ENCODE data around the gene VASN. TPM values are rescaled to one million over a fixed set of nuclear protein-coding genes. Genes with fewer than 3 reads are reported as not detected.

VASN gene
- total RNA-seq, 2 experiments from 2014 or later, result not detected

DNA sequence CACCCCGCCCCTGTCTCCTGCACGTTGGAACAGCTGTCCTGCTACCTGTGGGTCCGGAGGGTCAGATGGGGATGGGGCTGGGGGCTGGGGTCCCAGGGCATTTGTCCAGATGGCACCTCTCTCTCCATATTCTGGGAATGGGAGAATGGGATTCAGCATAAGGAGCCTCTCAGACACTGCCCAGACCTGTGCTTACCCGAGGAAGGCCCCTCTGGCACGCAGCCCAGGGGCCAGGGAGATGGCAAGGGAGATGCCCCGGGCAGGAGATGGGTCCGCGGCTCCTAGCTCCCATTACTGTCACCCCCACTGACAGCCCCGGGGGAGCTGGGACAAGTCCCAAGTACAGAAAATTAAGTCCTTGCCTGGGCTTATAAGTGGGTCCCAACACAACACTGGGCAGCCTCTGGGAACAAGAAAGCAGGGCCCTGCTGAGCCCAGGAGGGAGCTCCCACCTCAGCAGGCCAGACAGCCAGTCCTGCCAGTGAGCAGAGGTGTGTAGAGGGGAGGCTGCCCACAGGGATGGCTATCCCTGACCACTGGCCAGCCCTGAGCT lies 1.8 kb downstream of the VASN start:
- CTCF ChIA-PET, result interaction anchor here (1.3 to 3.2 kb wide), 2 partner anchors 14 to 29 kb away, joined by 4 to 17 read pairs; no protein-coding TSS in a partner anchor
- no peak for TF ChIP-seq CTCF (IDR thresholded peaks at IDR 0.05)
- Mint-ChIP-seq H3K4me3 (no peak overlapping the region), H3K4me1 (ENCODE audit: low read depth) (peaks cover 9% of the 10 kb centered on the region), H3K27ac (no peak overlapping the region), H3K36me3 (ENCODE audit: low read depth) (no peaks in the 10 kb centered on the region), H3K9me3 (no peaks in the 10 kb centered on the region), H3K27me3 (no peaks in the 10 kb centered on the region)
- DNase-seq (no peak), ATAC-seq (no peak)
- POLR2A ChIA-PET, result interaction anchor here (0.8 kb wide), 1 partner anchor 11 kb away, joined by 3 read pairs; no protein-coding TSS in a partner anchor
- intact Hi-C loops (cut with micrococcal nuclease), result no loop called here

DNA sequence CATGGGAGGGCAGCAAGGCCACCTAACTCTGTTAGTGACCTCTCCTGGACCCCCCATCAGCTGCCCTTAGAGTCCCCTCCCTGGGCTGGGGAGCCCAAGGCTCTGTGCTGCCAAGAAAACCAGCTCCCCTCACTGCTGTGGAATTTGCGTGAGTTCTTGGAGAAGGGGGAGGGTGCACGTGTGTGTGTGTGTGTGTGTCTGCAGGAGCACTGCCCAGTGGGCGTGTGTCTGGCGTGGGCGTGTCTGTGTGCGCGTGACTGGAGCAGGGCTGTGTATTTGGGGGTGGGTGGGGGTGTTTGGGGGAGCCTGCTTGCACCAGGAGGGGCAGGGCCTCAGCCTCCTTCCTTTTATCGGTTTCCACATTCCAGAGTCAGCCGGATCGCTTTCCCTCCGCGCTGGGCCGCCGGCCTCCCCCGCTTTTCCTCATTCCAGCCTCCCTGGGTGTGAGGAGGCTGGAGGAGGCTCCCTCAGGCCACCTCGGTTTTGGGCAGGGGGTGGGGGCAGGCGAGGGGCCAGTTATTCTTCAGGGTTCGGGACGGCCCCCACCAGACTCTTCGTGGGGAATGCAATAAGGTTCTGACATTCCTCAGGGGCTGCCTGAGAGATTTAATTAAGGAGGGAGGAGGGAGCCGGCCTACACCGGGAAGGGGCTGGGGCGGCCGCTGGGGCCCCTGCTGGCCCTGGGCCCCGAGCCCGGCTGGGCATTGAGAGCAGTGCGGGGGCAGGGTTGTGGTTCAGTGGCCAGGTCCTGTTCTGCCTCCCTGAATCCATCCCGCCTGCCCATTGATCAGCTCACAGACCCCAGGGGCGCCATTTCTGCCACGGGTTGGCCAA lies 2.5 kb downstream of the VASN start:
- POLR2A ChIA-PET, result interaction anchor here (0.8 to 1.0 kb wide), 2 partner anchors 9 to 10 kb away, joined by 3 read pairs; no protein-coding TSS in a partner anchor
- no peak for TF ChIP-seq CTCF (IDR thresholded peaks at IDR 0.05)

DNA sequence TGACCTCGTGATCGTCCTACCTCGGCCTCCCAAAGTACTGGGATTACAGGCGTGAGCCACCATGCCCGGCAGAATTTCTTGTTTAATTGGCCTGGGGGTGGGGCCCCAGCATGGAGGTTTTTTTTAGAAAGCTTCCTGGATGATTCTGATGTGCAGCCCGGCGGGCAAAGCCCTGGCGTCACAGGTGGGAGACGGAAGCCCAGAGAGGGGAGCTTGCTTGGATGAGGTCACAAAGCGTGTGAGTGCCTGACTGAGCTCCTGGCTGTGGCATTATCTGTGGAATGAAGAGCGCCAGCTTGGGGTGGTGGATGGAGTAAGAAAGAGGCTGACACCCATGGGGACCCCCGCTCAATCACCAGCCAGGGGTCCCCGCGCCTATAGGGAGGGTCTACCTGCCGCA lies 4.1 kb downstream of the VASN start:
- CTCF ChIA-PET, result interaction anchor here (0.6 to 3.2 kb wide), 3 partner anchors 16 to 84 kb away, joined by 3 to 17 read pairs (median 8); no protein-coding TSS in a partner anchor
- H3K27ac Mint-ChIP-seq, result no peak overlapping the region

More for the DNA sequence above, 2.5 kb downstream of the VASN start:
- Mint-ChIP-seq H3K4me3 (no peak overlapping the region), H3K27me3 (no peaks in the 10 kb centered on the region), H3K4me1 (ENCODE audit: low read depth) (peaks cover 9% of the 10 kb centered on the region), H3K27ac (no peak overlapping the region), H3K9me3 (no peaks in the 10 kb centered on the region), H3K36me3 (ENCODE audit: low read depth) (no peaks in the 10 kb centered on the region)
- intact Hi-C loops (cut with micrococcal nuclease), result no loop called here
- CTCF ChIA-PET, result interaction anchor here (2.2 to 3.2 kb wide), 2 partner anchors 15 to 29 kb away, joined by 8 to 17 read pairs; no protein-coding TSS in a partner anchor
- DNase-seq, result no peak
- ATAC-seq, result no peak

DNA sequence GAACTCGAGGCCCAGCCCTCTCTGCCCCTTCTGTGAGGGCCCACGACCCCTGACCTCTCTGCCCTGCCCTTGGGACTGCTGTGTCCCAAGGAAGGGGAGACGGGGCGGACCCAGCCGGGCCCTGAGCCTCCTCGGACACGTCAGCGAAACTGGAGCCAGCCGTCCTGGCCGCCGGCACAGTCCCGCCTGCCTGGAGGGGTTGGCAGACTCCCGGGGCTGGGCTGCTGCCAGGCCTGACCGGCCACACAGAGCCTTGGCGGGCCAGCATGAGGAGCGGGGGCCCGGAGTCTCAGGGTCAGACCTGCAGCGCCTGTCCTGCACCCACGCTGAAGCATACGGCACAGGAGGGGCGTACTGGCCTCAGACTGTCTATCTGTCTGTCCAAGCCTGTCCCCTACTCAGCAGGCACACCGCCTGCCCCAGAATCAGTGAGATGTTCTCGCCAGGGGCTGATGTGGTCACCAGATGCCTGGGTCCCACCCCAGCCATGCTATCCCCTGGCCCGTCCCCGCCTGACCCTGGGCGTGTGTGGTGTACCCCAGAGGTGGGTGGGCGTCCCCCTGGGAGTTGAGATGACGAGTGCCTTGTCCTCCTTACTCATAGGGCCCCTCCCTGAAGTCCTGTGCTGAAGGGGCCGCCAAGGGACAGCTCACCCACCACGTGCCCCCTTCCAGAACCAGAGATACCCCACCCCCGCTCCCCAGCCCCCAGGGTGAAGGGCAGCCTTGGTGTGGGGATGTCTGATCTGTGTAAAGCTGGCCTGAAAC lies 4.7 kb downstream of the VASN start:
- H3K27ac Mint-ChIP-seq, result no peak overlapping the region
- ChIA-PET CTCF (interaction anchor here (2.2 to 3.2 kb wide), 2 partner anchors 17 to 26 kb away, joined by 8 to 17 read pairs; no protein-coding TSS in a partner anchor), POLR2A (interaction anchor here (0.5 to 0.8 kb wide), 2 partner anchors 26 to 629 kb away, joined by 3 read pairs; no protein-coding TSS in a partner anchor)
- no peak for ATAC-seq
- H3K4me3 Mint-ChIP-seq, result no peak overlapping the region
- no peaks in the 10 kb centered on the region for H3K9me3 Mint-ChIP-seq
- no peaks in the 10 kb centered on the region for H3K27me3 Mint-ChIP-seq
- intact Hi-C loops (cut with micrococcal nuclease), result no loop called here
- no peaks in the 10 kb centered on the region for H3K36me3 Mint-ChIP-seq (ENCODE audit: low read depth)
- H3K4me1 Mint-ChIP-seq (ENCODE audit: low read depth), result peaks cover 9% of the 10 kb centered on the region
- TF ChIP-seq CTCF (IDR thresholded peaks at IDR 0.05), result no peak
- no peak for DNase-seq

More for the DNA sequence above, 4.1 kb downstream of the VASN start:
- Mint-ChIP-seq H3K9me3 (no peaks in the 10 kb centered on the region), H3K36me3 (ENCODE audit: low read depth) (no peaks in the 10 kb centered on the region), H3K27me3 (no peaks in the 10 kb centered on the region), H3K4me3 (no peak overlapping the region), H3K4me1 (ENCODE audit: low read depth) (peaks cover 9% of the 10 kb centered on the region)
- ATAC-seq (no peak), DNase-seq (no peak)
- POLR2A ChIA-PET, result interaction anchor here (0.8 to 1.2 kb wide), 3 partner anchors 25 to 117 kb away, joined by 3 read pairs; no protein-coding TSS in a partner anchor
- intact Hi-C loops (cut with micrococcal nuclease), result no loop called here
- no peak for TF ChIP-seq CTCF (IDR thresholded peaks at IDR 0.05)

All from activated CD8-positive, alpha-beta T cell treated with anti-CD3 and anti-CD28 coated beads for 36 hours (primary cell).